IPS-NIHi11 (cell line): ENCODE data around the gene CHD1.
"Not testable (repeated sequence)": the region's sequence is repeated elsewhere in the genome, so short reads cannot be mapped to it uniquely, and the experiment has no call there.

ENCODE experiments used
- DNase-seq: peaks from one replicate; pipeline ENCODE4 v3.0.0; 2012; ENCODE audit warnings: mixed read lengths, low spot score

CHD1 gene

DNA sequence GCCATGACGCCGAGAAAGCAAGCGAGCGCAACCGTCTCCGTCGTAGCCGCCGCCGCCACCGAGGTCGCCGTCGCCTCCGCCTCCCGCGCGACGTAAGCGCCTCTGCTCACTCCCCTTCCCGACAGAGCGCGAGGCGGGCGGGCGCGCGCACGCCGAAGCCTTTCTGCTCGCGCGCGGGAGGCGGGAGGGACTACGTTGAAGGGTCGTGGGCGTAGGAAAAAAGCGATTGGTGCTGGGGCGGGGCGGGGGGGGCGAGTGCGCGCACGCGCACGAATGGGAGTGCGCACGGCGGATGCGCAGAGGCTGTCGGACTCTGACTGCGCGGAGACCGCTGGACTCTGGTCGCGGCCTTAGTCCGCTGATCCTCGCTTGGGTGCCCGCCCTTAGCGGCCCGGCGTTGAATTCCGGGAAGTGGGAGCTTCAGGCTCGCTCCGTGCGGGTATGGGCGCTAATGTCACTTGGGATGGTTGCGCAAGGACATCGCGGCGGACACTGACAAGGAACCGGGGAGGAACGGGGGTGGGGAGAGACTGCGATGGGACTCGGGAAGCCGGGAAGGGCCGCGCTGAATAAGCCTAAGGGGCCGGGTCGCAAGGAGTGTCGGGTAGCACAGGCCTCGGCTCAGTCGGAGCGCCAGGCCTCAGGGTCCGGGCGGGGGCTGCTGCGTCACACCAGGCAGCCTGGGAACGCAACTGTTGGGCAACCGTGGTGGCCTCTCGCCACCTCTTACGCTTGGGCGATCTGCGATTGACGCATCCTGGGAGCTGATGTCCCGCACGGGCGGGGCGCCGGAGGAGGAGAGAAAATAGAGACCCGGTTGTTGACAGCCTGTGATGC is at the start of gene CHD1:
CHD1 (minus strand) TSS at position 135 of the 837 bp plus-strand sequence. CDS start 2,621 bp downstream, outside the sequence.
- DNase-seq: peak; percentile 91

DNA sequence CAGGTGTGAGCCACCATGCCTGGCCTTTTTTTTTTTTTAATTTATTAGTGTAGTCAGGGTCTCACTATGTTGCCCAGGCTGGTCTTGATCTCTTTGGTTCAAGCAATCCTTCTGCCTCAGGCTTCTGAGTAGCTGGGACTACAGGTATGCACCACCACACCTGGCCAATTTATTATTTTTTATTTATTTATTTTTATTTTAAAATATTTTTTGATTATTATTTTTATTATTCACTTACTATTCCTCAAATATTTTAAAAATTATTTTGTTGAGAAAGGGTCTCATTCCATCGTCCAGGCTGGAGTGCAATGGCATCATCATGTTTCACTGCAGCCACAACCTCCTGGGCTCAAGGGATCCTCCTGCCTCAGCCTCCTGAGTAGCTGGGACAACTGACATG is 49.7 kb upstream of the CHD1 start:
- DNase-seq: no peak

DNA sequence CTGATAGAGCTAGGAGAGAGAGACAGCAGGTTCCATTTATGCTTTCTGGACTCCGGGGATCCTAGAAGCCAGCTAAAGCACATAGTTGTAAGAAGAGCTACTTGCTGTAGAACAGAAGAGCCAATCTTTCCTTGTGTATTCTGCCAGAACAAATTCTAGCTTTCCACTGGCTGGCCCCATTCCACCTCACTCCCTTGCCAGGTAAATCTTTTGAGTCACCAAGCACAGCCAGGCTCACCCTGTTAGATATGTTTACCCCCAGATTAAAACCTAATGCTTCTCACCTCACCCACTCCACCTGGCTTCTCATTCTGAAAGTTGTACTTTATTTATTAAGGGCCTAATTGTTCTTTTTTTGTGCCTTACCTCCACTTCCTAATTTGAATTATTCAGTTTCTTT is 48.9 kb upstream of the CHD1 start:
- no peak for DNase-seq

DNA sequence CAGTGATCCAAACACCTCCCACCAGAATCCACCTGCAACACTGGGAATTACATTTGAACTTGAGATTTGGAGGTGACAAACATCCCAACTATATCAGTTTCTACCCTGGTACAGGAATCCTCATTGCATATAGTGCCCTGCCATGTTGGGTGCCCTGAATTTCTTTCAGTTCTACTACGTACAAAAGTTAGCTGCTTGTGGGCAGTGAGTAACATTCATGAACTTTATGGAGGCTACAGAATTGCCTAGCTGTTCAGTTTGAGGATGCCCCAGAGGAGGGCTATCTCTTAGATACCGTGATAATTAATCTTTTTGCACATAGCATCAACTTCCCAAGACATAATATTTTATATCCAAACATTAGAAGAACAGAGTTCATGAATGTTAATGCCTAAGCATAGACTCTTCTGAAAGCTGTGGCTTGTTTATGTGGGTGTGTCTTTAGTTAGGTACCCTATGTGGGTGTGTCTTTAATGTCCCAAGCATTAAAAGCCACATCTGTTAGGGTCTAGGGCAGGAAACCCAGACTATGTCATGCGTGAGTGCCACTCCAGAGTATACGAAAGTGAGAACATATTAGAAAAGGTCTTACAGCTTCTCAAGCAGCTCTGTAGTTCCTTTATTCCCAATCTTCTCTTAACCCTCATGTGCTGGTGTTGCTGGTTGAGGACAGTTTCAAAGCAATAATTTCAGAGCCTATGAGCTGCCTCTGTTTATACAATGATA is 47.0 kb upstream of the CHD1 start:
- no peak for DNase-seq

DNA sequence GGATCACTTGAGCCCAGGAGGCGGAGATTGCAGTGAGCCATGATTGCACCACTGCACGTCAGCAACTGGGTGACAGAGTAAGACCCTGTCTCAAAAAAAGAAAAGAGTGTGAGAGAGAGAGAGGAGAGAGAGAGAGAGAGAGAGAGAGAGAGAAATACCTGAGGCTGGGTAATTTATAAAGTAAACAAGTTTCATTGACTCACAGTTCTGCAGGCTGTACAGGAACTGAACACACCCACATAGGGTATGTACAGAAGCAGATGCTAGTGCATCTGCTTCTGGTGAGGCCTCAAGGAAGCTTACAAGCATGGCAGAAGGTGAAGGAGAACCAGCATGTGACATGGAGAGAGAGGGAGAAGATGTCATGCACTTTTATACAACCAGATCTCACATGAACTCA is 46.4 kb upstream of the CHD1 start:
- DNase-seq: no peak

DNA sequence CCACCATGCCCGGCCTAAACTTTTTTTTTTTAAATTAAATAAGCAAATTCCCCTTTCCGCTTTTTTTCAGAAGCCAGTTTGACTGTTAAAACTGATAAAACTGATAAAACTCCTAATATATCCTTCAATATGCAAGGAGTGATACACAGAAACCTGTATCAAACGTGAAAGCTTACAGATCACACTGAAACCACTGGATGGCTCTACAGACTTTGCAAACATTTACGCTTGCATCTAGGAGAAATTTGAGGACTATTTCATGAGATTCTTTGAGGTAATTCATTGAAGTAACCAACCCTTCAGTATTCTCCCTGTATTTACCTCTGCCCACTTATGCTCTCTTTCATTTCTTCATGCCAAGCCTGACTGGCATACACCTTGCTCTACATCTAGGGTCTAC is 40.6 kb upstream of the CHD1 start:
- DNase-seq: no peak

DNA sequence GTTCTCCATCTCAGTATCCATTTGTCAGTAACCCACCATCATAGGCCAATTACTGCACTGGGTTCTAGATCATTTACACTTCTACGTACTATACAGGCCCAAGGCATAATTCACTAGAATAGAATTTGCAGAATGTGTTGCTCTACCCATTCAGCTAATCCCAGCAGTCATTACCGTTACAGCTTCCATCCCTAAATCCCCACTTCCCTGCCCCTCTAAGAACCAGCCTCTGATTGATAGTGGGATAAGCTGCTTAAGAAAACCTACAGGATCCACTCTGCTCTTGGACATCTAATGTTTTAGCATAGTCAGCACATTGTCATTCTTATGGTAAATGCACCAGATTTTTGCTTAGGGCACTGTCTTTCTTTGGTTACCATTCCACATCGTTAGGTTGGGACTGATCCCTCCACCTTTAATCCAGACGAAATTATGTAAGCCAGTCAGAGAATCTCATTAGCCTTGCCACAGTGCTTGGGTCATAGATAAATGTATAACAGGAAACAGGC is 39.3 kb upstream of the CHD1 start:
- DNase-seq: no peak

DNA sequence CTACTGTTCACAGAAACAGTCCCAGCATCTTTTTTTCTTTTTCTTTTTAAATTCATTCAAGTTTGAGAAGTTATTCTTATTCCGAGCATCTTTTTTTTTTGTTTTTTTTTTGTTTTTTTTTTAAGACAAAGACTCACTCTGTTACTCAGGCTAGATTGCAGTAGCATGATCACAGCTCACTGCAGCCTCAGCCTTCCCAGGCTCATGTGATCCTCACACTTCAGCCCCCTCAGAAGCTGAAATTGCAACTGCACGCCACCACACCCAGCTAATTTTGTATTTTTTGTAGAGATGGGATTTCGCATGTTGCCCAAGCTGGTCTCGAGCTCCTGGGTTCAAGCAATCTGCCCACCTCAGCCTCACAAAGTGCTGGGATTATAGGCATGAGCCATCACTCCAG is 36.4 kb upstream of the CHD1 start:
- DNase-seq: no peak

DNA sequence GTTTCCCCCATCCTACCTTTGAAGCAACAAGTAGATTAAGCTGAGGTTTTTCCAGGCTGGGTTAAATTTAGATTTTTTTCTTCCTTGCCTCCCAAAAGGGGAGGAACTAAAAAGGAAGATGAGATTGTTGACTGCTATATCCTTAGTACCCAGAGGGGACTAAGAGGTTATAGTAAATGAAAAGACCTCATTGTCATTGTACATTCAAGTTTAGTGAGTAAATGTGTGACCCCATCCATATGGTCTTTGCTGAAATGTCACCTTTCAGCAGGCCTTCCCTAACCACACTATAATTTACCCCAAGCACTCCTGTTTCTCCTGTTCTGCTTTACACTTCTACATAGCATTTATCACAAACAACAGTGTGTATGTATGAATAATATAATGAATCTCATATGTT is 35.8 kb upstream of the CHD1 start:
- DNase-seq: no peak

DNA sequence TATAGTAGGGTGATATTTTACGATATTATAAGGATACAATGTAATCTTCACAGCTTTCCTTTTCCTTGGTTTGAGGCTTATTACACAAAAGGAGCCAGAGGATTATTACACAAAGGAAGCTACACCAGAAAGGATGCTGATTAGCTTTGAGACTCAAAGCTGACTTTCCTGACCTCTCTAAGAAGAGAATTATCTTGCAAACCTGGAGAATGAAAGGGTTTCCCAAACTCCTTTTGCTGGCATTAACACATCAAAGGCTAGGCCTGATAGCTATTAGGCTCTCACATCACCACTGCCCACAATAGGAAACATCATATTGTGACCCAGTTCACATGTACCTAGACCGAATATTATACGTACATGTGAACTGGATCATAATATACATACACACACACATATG is 34.2 kb upstream of the CHD1 start:
- DNase-seq: peak; percentile 21

DNA sequence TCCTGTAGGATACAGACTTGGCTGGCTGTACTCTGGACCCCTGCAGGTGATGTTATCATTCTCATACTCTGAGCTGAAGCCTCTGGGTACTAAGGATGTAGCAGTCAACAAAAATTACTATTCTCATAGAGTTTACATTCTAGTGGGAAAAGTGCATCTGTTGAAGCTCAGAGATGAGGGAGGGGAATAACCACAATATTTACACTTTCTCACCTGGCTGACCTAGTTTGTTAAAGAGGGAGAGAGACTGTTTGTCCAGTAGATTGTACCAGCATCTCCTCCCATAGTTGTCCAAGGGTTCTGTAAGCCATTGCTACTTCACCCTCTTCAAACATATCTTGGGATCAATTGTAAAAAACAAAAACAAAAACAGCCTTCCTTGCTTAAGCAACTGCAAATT is 33.8 kb upstream of the CHD1 start:
- DNase-seq: no peak

DNA sequence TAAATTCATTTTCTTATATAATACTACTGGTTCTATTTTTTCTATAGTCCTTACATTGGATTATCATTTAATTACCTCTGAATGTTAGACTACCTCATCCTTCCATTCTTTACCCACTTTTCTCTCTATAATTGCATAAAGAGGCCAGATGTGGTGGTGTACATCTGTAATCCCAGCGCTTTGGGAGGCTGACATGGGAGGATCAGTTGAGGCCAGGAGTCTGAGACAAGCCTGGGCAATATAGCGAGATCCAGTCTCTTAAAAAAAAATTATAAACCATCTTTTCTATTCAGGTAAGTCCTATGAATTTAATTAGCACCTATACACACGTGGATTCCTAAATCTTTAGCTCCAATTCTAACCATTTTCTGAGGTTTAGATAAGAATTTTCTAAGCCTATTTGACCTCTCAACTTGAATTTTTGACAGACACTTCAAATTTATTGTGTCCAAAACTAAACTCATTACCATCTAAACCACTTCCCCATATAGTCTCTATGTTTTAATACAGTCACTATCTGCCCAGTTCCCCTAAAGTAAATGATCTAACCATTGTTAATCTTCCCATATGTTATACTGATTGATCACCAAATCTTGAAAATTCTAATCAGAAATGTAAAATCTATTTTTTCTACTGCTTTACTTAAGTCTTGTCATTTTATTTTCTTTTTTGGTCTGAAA is 33.0 kb upstream of the CHD1 start:
- no peak for DNase-seq

DNA sequence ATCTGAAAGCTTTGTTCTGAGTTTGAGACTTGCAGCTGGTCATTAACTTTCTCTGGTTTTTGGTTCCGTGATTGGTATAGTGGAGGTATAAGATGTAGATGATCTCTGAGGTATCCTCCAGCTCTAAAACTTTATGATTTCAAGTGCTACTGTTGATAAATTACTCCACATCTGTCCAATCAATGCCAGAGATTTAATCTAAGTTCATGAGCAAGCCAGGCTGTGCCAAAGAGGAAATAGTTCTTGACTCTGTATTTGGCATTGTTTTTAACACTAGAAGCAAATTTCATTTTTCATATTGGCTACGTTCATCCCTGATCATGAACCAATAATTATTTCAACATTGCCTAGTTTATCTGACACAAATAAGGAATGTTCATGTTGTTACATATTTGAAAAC is 28.5 kb upstream of the CHD1 start:
- DNase-seq: no peak

DNA sequence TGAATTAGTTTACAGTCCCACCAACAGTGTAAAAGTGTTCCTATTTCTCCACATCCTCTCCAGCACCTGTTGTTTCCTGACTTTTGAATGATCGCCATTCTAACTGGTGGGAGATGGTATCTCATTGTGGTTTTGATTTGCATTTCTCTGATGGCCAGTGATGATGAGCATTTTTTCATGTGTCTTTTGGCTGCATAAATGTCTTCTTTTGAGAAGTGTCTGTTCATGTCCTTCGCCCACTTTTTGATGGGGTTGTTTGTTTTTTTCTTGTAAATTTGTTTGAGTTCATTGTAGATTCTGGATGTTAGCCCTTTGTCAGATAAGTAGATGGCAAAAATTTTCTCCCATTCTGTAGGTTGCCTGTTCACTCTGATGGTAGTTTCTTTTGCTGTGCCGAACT is 27.1 kb upstream of the CHD1 start:
- DNase-seq: not testable (repeated sequence)

DNA sequence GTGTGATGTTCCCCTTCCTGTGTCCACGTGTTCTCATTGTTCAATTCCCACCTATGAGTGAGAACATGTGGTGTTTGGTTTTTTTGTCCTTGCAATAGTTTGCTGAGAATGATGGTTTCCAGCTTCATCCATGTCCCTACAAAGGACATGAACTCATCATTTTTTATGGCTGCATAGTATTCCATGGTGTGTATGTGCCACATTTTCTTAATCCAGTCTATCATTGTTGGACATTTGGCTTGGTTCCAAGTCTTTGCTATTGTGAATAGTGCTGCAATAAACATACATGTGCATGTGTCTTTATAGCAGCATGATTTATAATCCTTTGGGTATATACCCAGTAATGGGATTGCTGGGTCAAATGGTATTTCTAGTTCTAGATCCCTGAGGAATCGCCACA is 26.7 kb upstream of the CHD1 start:
- DNase-seq: not testable (repeated sequence)

DNA sequence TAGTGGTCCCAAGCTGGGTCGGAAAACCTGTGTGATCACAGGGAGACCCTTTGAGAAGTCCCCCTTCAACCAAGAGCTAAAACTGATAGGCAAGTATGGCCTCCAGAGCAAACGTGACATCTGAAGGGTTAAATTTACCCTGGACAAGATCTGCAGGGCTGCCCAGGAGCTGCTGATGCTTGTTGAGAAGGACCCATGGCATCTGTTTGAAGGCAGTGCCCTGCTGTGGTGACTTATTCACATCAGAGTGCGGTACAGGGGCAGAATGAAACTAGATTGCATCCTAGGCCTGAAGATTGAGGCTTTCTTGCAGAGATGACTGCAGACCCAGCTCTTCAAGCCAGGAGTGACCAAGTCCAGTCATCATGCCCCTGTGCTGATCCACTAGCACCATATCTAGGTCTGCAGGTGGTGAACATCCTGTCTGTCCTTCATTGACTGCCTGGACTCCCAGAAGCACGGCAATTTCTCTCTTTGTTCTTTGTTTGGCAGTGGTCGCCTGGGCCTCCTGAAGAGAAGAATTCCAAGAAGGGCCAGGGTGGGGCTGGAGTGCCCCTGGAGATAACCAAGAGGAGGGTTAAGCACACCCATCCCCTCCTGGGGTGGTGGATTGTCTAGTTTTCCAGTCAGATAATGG is 25.7 kb upstream of the CHD1 start:
- no peak for DNase-seq

DNA sequence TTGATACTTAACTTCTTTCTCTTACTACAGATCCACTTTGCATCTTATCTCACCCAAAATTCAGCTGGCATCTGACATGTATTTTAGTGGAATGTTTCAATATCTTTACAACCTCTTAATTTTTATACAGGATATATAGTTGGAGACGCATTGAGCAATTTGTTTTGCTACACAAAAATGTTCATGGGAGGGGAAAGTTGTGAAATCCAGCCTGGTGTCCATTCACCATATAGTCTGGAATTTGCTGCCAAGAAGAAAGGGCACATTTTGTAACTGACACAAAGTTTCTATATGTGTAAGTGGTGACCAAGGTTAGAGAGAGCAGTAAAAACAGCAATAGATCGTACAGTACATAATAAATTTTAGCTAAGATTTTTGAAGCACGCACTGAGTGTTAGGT is 14.0 kb upstream of the CHD1 start:
- no peak for DNase-seq

DNA sequence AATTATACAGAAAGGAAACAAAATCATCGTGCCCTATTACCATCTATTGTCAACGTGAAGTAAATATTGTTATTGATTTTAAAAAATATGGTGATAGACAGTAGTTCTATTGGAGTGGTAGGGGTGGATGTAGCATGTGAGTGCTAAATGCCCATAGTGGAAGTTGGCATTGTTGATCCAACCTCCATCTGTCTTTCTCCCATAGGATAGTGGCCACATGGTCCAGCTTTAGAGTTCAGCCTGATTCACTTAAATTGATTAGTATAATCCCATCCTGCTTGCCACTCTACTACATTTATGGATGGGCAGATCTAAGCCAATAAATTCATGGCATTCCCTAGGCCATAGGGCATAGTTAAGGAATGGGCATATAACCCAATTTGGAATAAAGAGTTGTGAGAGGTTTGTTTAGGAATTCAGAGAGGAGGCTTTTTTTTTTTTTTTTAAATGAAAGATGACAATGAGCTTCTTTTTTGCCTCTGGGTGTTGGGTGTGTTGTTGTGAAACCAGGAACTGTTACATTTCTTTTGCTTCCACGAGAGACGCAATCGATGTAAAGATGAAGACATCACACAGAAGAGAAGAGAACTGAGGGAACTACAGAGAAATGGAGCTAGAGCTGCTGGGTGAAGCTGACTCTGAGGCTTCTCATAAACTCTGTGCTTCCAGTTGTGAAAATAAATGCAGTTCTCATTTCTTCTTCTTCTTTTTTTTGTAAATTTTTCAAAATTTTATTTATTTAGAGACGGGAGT is 12.5 kb upstream of the CHD1 start:
- no peak for DNase-seq

DNA sequence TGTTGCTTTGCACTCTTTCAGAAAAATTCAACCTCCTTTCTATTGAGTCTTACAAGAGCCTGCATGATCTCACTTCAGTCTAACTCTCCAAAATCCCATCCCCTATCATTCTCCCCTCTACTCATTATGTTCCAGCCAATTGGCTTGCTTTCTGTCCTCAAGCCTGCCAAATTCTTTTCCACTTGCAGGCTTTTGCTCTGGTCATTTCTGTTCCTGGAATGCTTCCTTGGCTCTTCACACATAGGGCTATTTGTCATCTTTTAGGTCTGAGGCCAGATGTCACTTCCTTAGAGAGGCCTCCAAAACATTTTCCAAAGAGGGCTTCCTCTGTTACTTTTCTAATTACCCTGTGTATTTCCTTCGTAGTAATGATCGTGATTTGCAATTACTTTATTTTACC is 11.8 kb upstream of the CHD1 start:
- DNase-seq: no peak

DNA sequence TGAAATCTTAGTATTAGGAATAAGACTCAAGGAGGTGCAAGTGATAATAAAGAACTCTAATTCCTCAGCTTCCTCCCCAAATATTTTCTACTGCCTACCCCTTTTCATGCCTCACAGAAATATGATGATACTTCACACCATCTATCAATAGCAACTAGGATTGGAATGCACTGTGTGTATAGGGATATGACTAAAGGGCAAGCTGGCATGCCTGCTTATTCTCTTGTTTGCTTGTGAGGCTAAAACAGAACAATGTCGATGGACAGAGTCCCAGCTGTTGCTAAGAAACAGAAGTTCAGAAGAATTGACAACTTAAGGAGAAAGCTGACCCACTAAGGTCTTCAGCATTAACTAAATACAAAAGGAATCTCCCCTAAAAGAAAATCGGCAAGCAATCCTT is 9.7 kb upstream of the CHD1 start:
- no peak for DNase-seq

DNA sequence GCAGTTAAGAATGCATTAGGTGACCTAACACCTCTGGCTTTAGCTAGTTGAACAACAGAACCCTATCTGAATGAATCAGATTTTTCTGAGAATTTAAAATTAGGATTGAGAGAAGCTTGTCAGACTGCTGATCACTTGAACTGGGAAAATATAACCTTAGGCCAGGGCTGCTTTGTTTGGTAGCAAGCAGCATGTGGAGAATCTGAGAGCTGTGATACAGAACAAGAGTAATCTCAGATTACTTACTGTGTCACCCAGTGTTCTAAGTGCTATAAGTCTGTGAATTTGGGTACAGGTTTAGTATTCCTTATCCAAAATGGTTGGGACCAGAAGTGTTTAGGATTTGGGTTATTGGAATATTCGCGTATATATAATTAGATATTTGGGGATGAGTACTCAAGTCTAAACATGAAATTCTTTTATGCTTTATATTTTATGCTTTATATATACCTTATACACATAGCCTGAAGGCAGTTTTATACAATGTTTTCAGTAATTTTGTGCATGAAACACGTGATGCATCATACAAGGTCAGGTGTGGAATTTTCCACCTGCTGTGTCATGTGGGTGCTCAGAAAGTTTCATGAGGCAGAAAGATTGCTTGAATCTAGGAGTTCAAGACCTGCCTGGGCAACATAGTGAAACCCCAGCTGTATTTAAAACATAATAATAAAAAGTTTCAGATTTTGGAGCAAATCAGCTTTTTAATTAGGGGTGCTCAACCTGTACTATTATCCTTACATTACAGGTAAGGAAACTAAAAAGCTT is 8.3 kb upstream of the CHD1 start:
- no peak for DNase-seq
